NCI-H510A treated with DMSO at 0.1 percent for 48 hours (cell line): ENCODE data around the gene AGXT.

Experiments used
- DNase-seq: peaks from one replicate; lab custom pipeline; 2025; lab: John Stamatoyannopoulos, UW

Gene AGXT

DNA sequence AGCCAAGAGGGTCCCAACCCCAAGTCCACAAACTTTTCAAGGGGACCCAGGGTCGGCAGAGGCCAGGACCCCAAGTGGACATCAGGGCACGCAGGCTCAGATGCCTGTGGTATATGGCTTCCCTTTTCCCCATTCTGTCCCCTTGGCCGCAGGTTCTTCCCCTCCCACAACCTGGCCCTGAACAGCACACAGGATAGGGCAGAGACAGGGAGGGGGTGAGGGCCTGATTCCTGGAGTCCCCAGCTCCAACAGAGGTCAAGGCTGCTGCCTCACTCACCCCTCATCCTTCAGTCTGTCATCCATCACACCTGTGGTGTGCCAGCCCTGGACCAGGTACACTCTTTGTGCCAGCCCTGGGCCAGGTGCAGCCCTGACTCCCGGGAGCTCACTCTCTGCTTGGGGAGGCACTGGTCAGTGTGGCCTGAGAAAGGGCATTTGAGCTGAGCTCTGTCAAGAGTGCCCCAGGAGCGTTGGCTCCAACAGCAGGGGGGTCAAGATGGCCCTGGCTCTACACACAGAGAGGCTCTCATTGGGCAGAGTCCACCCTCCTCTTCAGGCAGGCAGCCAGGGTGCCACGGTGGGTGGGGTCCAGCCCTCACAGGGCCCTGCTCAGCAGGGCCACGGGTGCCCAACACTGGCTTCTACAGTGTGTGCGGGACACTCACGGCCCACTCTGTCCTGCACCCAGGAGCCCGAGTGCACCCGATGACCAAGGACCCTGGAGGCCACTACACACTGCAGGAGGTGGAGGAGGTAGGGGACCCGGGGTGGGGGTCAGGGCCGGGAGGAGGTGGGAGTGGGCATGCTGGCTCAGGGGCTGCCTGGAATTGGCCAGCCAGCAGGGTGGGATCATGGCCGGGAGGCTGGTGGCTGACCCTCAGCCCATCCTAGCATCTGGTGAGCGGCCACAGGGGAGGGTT lies 1.6 kb downstream of the AGXT start:
- no peak for DNase-seq

DNA sequence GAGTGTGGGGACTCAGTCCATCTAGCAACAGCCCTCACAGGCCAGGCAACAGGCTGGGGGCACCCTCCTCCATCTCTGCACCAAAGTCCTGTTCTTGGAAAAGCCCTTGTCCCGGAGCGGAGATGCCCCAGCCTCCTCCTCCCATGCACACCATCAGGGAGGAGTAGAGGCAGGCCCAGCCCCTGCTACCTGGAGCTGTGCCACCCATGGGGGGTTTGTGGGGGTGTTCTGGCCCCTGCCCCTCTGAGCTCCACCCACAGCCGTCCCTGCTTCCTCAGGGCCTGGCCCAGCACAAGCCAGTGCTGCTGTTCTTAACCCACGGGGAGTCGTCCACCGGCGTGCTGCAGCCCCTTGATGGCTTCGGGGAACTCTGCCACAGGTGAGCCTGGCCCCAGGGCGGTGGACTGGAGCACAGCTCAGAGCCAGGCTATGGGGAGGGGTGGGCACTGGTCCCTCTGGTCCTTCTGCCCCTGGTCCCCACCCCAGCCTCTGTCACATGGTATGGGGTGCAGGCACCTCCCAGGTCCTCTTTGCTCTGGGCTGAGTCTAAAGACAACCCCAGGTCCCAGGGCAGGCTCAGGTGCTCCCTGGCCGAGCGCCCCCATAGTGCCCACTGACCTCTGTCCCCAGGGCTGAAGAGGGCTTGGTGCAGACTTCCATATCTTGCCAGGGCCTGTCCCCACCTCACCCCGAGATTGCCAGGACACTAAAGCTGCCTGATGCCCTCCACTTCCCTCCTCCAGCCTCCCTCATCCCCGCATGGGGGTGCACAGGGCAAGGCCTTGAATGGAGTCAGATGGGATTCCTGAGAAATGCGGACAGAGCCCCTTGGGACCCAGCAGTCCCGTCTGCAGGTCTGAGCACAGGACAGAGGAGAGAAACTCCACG lies 2.7 kb downstream of the AGXT start:
- DNase-seq = no peak

DNA sequence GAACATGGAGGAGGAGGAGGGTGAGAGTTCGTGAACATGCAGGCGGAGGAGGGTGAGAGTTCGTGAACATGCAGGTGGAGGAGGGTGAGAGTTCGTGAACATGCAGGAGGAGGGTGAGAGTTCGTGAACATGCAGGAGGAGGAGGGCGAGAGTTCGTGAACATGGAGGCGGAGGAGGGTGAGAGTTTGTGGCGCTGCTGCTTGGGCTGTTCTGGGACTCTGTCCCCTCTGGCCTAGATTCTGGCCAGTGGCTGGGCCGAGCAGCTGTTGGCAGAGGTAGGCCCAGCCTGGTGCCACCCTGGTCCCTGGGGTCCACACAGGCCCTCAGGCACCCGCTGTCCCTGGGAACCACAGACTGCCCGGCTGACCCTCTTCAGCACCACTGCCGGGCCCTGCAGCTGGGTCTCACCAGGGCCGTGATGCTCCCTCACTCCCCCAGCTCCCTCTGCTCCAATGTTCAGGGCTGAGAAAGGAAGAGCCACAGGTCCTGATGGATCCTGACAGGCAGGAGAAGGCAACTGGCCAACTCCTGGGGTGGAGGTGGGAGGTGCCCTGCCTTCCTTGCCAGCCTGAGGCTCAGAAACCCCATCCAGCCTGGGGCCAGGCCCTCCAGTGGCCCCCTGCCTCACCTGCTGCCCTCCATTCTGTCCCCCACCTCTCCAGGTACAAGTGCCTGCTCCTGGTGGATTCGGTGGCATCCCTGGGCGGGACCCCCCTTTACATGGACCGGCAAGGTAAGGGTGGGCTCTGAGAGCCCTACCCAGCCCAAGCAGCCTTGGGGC lies 3.9 kb downstream of the AGXT start:
- no peak for DNase-seq

DNA sequence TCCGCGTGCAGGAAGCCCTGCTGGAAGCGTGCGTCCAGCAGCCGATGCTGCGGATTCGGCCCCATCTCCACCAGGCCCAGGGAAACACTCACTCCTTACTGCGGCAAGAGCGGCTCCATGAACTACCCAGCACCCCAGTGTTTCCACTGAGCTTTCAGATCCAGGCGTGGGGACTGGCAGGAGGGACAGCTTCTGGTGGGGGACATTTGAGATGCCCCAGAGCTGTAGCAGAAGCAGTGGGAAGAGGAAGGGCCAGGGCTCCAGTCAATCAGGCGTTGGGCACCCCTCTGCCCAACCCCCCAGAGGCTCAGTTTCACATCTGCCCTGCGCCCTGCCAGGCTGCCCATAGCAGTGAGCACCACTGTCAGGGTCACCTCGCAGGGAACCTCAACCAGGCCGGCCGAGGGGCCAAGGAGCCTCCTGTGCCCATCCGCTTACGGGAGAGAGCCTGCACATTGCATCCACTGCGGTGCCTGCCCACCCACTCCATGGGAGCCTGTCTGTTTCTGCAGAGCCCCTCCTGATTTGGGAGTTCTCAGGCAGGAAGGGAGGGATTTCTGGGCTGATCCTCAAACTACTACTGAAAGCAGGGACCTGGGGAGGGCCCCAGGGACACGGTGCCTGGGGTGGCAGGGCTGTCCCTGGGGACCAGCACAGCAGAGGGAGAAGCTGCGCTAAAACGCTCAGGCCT lies 4.6 kb downstream of the AGXT start:
- DNase-seq = no peak

DNA sequence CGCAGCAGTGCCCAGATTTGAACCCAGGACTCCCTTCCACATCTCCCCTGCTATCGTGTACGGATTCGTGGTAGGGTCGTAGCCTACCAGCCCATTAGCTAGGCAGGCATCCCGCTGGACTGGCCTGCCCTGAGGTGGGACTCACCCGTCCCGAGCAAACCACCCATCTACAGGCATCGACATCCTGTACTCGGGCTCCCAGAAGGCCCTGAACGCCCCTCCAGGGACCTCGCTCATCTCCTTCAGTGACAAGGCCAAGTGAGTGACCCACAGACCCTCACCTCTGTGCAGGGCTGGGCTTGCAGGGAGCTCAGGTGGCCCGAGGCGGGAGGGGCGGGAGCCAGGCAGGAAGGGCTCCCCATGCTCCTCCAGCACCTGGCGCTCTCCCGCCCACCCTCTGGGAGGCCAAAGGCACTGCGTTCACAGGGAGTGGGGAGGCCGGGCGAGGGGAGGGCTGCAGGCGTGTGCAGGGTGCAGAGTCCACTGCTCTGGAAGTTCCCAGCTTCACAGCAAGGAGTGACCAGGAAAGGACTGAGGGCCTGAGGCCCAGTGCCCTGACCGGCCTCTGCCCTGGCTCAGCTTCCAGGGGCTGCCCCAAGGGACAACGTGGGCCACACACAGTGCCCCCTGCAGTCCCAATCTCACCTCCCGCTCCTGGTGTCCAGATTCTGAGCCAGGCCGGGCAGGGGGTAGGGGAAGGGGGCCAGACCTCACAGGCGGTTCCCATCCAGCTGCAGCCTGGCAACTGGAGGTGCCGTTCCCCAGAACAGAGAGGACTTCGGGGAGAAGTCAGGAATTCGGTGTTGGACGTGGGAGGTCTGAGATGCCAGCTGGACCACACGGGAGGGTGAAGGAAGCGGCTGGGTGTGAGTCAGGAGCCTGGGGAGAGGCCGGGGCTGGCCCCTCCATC lies 5.4 kb downstream of the AGXT start:
- no peak for DNase-seq

DNA sequence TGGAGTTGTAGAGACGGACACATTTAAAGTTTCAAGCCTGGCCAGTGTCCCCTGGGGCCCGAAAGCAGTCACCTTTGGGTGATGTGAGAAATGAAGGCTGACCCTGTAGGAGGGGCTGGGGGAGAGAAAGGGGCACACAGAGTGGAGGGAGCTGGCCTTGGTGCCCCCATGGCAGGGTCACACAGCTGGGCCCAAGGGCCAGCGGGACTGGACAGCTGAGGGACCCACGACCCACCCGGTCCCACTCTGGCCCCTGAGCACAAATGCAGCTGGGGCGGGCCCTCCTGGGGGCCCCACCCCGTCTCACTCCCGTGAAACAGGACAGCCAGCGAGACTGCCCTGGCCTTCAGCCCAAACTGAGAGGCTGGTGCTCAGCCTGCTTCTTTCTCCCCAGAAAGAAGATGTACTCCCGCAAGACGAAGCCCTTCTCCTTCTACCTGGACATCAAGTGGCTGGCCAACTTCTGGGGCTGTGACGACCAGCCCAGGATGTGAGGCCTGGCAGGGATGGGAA lies 6.1 kb downstream of the AGXT start:
- DNase-seq = no peak

DNA sequence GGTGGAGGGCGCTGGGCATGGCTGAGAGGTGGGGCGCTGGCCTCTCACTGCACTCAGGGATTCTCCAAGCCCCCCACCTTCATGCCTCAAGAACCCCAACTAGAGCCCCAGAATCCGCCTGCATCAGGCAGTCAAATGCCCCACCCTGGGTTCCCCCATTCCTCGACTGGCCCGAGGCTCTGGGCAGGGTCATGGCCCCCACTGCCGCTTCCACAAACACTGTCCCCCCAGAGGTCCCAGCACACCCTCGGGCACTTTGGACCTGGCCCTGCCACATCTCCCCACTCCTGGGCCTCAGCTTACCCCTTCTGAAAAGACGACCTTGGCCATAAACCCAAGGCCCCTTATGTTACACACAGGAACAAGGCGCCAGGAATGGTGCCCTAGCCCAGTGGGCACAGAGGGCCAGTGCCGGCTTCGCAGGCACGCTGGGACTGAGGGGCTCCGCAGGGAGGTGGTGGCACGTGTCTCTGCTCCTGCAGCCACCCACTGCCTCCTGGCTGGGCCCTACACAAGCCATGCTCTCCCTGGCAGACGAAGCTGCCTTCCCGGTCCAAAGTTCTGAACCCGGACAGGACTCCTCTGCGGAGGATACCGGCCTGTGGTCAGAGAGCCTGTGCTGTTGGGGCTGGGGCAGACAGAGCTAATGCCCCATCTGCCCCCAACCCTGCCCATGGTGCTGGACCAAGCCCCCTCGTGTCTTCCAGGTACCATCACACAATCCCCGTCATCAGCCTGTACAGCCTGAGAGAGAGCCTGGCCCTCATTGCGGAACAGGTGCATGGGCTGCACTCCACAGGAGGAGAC lies 6.8 kb downstream of the AGXT start:
- DNase-seq = no peak

DNA sequence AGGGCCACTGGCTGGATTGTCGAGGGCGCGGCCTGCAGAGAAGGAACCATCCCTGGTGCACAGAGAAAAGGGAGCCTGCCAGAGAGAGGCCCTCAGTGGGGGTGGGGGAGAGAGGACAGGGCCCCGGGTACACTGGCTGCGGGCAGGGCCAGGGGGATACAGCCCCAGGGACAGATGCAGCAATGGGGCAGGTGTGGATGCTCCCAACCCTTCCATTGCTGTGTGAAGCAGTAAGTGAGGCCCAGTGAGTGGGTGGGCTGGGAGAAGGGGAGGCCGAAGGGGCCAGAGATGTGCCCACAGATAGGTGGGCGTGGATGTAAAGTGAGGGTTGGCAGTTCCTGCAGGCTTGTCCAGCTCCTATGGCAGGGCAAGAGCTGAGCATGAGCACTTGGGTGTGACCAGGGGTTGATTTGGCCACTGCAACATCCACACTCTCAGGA lies 7.4 kb downstream of the AGXT start:
- no peak for DNase-seq

DNA sequence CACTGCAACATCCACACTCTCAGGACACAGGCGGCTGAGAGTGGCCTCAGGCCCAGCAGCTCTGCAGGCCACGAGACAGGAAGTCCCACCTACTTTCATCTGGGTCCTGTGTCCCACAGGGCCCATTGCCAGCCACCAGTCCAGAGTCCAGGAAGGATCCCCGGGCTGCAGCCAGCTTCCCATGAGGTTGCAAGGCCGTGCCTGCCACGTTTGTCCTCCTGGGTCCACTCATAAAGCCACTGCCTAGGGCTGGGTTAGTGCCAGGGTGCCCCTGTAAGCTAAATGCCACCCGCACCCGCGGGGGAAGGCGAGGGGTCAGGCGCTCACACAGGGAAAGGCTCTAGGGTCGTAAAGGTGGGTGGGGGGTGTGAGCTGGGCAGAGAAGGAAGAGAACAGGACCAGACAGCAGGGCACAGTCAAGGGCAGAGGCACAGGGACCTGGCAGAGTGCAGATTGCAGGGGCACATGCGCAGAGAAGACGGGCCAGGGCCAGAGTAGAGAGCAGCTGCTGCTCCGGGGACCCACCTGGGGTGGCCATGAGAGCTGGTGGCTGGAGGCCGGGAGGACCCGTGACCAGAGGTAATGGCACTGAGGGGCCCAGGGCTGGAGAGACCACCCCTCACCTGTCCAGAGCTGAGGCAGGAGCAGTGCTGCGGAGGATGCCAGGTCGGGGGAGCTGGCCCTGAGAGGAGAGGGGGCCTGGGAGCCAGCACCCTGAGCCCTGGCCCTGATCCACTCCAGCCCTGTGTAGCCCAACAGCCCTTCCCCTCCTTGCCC lies 8.0 kb downstream of the AGXT start:
- no peak for DNase-seq

DNA sequence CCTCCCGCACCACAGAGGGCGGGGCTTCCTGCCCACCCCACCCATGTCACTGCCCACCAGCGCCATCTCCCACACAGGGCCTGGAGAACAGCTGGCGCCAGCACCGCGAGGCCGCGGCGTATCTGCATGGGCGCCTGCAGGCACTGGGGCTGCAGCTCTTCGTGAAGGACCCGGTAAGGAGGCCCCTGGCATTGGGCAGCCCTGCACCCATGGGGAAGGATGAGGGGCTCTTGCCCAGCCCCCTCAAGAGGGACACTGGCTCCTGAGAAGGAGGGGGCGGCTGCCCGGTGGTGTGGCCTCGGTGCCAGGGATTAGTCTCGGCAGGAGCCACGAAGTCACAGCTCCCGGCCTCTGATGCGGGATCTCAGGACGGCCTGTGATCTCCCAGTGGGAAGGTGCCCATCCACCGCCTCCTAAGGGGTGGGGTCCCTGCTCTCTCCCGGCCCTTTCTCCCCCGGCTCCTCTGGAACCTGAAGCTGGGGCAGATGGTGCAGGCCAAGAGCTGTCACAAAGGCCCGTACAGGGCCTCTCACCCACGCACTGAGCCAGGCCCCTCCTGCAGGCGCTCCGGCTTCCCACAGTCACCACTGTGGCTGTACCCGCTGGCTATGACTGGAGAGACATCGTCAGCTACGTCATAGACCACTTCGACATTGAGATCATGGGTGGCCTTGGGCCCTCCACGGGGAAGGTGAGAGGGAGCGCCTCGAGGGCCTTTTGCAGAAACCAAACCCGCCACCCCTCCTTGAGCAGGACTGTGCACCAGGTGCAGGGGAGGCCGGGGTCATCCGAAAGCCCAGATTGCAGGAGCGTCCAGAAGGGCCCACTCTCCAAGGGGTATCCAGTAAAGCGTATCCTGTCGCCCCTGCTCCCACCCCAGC lies 9.1 kb downstream of the AGXT start:
- no peak for DNase-seq

DNA sequence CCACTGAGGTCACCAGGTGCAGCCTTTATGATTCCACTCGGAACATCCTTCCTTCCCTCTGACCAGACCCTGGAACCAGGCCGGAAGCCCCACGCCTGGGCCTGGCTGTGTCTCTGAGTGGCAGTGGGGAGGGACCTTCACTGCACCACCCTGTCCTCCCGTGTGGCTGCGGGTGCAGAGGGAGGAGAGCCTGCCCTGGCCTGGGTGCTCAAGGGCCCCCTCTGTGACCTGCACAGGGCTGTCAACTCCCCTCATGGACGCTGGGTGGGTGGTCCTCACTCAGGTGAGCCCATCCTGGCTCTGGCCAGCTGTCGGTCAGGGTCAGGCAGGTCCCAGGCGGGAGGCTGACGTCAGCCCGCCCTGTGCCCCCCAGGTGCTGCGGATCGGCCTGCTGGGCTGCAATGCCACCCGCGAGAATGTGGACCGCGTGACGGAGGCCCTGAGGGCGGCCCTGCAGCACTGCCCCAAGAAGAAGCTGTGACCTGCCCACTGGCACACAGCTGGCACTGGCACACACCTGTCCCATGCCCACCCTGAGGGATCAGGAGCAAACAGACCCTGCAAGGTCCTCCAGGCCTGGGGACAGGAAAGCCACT lies 9.8 kb downstream of the AGXT start:
- DNase-seq = no peak

DNA sequence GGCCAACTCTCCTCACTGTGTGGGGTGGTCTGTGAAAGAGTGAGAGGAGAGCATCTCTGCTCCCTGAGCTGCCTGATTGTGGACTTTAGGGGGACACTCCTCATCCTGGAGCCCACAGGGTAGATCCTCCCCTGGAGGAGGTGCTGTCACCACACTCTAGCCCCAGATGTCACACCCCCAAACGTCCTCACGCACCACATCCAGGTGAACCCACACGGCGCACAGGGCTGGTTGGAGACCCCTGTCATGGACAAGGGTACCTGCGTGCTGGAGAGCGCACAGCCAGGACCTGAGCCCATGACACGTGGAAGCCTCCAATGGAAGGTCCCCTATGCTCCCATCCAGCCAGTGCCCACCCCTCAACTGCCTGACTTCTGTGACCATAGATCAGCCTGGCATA lies 10.5 kb downstream of the AGXT start:
- no peak for DNase-seq

DNA sequence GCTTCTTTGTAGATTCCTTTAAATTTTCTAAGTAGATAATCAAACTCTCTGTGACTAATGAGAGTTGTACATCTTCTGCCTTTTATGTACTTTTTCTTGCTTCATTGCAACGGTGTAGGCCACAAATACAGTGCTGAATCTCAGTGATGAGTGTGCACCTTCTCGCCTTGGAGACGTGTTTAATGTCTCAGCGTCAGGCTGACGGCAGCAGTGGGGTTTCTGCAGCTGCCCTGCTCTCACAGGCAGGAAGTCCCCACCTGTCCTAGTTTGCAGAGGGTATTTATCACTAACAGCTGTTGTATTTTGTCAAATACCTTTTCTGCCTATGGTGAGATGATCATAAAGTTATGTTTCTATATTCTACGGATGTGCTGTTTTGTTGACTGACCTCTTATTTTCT lies 13.3 kb downstream of the AGXT start:
- DNase-seq = peak; percentile 76

DNA sequence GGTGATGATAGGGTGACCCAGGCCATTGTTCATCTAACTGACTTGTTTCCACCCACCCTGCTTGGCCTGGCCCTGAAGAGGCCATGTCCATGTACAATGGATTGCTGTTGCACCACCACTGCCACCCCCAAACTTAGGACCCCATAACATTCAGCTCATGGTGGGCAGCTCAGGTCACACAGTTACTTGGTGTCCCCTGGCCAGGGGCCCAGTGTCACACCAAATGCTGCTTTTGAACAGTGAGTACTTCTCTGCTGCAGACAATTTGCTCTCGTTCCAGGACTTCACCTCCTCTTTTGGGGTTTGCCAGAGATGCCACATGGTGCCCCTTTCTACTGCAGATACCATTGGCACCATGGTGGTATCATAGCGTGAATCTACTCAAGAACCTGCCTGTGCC lies 15.6 kb downstream of the AGXT start:
- no peak for DNase-seq

DNA sequence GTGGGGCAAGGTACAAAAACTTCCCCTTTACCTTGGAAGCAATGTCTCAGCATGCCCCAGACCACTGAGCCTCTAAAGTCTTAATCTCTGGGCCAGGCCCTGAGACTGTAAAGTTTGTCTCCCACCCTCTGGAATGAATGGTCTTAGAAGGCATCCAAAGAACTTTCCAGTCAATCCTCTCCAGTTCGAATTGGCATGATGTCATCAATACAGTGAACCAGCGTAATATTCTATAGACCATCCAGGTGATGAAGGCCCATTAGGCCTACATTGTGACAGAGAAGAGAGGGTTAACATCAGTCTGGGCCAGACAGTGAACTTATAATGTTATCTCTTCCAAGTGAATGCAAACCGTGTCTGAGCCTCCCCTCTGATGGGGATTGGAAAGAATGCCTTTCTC lies 16.1 kb downstream of the AGXT start:
- no peak for DNase-seq

DNA sequence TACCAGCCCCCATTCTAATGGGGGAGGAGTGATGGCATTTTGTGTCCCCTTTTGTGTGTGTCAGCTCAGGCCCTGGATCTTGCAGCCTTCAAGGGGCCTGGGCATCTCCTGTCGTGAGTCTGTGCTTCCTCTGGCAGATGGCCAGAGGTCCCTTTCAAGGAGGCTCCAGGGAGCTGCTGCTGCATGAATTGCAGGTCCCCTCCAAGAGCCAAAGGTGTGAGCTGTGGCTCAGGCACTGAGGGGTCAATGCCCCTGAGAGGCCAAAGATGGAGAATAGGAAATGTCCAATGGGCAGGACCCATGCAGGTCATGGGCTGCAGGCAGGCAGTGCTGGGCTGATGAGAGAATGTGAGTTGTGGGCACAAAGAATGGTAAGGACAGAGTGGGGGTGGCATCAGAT lies 16.9 kb downstream of the AGXT start:
- no peak for DNase-seq

DNA sequence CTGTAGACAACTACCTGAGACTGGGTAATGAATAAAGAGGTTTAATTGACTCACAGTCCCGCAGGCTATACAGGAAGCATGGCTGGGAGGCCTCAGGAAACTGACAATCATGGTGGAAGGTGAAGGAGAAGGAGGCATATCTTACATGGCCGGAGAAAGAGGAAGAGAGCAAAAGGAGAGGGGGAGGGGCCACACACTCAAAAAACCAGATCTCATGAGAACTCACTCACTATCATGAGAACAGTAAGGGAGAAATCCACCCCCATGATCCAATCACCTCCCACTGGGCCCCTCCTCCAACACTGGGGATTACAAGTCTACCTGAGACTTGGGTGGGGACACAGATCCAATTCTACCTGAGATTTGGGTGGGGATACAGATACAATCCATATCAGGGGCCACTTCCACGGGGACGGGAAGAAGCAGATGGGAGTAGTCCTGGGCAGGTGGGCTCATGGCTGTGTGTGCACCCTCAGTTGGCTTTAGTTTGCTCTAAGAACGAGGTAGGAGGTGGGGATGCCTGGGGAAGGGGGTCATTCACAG lies 17.5 kb downstream of the AGXT start:
- DNase-seq = no peak
